ENCODE results near the gene ZNF629. TPM values are rescaled to one million over a fixed set of nuclear protein-coding genes. Genes with fewer than 3 reads are reported as not detected.

ZNF629 gene
- total and polyA plus RNA-seq, 12 donors: 7.9 to 27.0 (median 21.9) TPM

DNA sequence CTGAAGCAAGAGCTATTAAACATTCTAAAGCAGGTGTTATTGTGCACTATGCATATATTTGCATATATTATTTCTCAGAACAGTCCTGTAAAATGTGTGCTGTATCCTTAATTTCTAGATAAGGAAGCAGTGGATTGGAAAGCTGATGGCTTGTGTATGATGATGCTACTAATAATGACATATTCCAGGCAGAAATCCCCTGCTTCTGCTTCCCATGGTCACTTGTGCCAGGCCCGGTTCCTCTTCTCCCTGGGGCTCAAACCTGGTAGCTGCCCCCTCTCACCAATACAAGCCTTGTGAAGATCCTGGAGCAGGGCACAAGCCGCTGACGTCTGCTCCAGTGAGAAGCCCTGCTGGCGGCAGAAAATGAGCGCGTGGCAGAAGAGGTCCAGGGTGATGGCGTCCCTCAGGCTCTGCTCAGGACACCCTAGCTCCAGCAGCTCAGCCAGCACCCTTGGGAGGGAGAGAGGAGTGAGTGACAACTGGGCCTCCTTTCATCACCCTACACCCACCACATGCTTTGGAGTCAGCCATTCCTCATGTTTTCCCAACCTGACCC is 26.9 kb downstream of the ZNF629 start:
- no peaks in the 10 kb centered on the region for H3K27me3 ChIP-seq
- no peaks in the 10 kb centered on the region for H3K9me3 ChIP-seq (replicated peaks in 1 of 3)
- DNase-seq: no peak
- 85 to 96% (median 91%) methylated on average over 4 to 7 of the region's 7 CpGs for WGBS, 4 donors
- no peak for TF ChIP-seq POLR2A (IDR thresholded peaks at IDR 0.05)
- TF ChIP-seq, protein P1, sequence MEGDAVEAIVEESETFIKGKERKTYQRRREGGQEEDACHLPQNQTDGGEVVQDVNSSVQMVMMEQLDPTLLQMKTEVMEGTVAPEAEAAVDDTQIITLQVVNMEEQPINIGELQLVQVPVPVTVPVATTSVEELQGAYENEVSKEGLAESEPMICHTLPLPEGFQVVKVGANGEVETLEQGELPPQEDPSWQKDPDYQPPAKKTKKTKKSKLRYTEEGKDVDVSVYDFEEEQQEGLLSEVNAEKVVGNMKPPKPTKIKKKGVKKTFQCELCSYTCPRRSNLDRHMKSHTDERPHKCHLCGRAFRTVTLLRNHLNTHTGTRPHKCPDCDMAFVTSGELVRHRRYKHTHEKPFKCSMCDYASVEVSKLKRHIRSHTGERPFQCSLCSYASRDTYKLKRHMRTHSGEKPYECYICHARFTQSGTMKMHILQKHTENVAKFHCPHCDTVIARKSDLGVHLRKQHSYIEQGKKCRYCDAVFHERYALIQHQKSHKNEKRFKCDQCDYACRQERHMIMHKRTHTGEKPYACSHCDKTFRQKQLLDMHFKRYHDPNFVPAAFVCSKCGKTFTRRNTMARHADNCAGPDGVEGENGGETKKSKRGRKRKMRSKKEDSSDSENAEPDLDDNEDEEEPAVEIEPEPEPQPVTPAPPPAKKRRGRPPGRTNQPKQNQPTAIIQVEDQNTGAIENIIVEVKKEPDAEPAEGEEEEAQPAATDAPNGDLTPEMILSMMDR (IDR thresholded peaks at IDR 0.05): no peak
- no peak overlapping the region for H3K4me3 ChIP-seq
- peaks cover 0 to 31% of the 10 kb centered on the region in 2 donors for H3K36me3 ChIP-seq (replicated peaks in 1 of 2)
- intact Hi-C loops (cut with DNase I): no loop called here
- H3K4me1 ChIP-seq (replicated peaks in 1 of 2): peaks cover 22 to 31% of the 10 kb centered on the region in 2 donors
- no peak overlapping the region for H3K27ac ChIP-seq

- no peak overlapping the region for H3K4me3 ChIP-seq
- peak in 2 of 7 donors; percentile 17 to 26 for DNase-seq
- H3K27me3 ChIP-seq: no peaks in the 10 kb centered on the region
- 70 to 90% (median 78%) methylated on average over 3 to 10 of the region's 10 CpGs for WGBS, 4 donors
- no peak for TF ChIP-seq POLR2A (IDR thresholded peaks at IDR 0.05)
- TF ChIP-seq, protein P1 (IDR thresholded peaks at IDR 0.05): no peak
- H3K36me3 ChIP-seq (replicated peaks in 1 of 2): peaks cover 0 to 29% of the 10 kb centered on the region in 2 donors
- no peaks in the 10 kb centered on the region for H3K9me3 ChIP-seq (replicated peaks in 1 of 3)
- peaks cover 22 to 27% of the 10 kb centered on the region in 2 donors for H3K4me1 ChIP-seq (replicated peaks in 1 of 2)
- intact Hi-C loops (cut with DNase I): loop anchor here in 1 of 2 donors (10.0 kb wide), 1 partner anchor 54 kb away; no protein-coding TSS in a partner anchor
- H3K27ac ChIP-seq: peak overlapping the region in 2 of 5 donors; percentile 17 to 60
Observed at GRCh38 chr16:30758988-30759491, 28.0 kb downstream of the ZNF629 start.

GRCh38 chr16:30757316-30757715 is 29.7 kb downstream of the ZNF629 start:
- Histone ChIP-seq H3K27me3 (no peaks in the 10 kb centered on the region), H3K27ac (no peak overlapping the region), H3K4me3 (no peak overlapping the region), H3K36me3 (replicated peaks in 1 of 2) (peaks cover 0 to 38% of the 10 kb centered on the region in 2 donors), H3K9me3 (replicated peaks in 1 of 3) (no peaks in the 10 kb centered on the region), H3K4me1 (replicated peaks in 1 of 2) (peaks cover 8 to 11% of the 10 kb centered on the region in 2 donors)
- DNase-seq: peak in 2 of 7 donors; percentile 54 to 63
- intact Hi-C loops (cut with DNase I): loop anchor here in 1 of 2 donors (10.0 kb wide), 1 partner anchor 53 kb away; no protein-coding TSS in a partner anchor
- TF ChIP-seq, protein P1 (IDR thresholded peaks at IDR 0.05): no peak
- TF ChIP-seq POLR2A (IDR thresholded peaks at IDR 0.05): no peak
- WGBS, 4 donors: 55 to 66% (median 64%) methylated on average over 6 to 7 of the region's 7 CpGs

DNA sequence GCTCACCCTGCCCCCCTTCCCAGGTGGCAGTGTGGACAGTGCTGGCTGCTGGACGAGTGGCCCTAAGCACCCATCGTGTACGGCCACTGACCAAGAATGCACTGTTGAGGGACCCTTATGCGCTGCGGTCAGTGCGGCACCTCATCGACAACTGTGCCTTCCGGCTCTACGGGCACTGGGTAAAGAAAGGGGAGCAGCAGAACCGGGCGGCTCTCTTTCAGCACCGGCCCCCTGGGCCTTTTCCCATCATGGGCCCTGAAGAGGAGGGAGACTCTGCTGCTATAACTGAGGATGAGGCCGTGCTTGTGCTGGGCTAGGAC is 30.3 kb downstream of the ZNF629 start:
- Histone ChIP-seq H3K27ac (no peak overlapping the region), H3K36me3 (replicated peaks in 1 of 2) (peaks cover 0 to 38% of the 10 kb centered on the region in 2 donors), H3K4me3 (no peak overlapping the region), H3K27me3 (no peaks in the 10 kb centered on the region), H3K9me3 (replicated peaks in 1 of 3) (no peaks in the 10 kb centered on the region), H3K4me1 (replicated peaks in 1 of 2) (peaks cover 8 to 11% of the 10 kb centered on the region in 2 donors)
- 93 to 98% (median 97%) methylated on average over 12 to 13 of the region's 13 CpGs for WGBS, 4 donors
- DNase-seq: peak in 1 of 7 donors; percentile 11
- no peak for TF ChIP-seq POLR2A (IDR thresholded peaks at IDR 0.05)
- TF ChIP-seq, protein P1 (IDR thresholded peaks at IDR 0.05): no peak
- intact Hi-C loops (cut with DNase I): loop anchor here in 1 of 2 donors (10.0 kb wide), 1 partner anchor 52 kb away; no protein-coding TSS in a partner anchor

All from adrenal gland (tissue), 12 donors.